ENCODE measurements around the gene NLRP13. TPM values are rescaled to one million over a fixed set of nuclear protein-coding genes. Genes with fewer than 3 reads are reported as not detected.

The NLRP13 gene
- total RNA-seq, 1 donor from 2014 or later: not detected

- H3K4me3 ChIP-seq: no peak overlapping the region
- no peaks in the 10 kb centered on the region for H3K27me3 ChIP-seq
- no peaks in the 10 kb centered on the region for H3K4me1 ChIP-seq
- H3K9me3 ChIP-seq: no peaks in the 10 kb centered on the region
- ATAC-seq (no peak), DNase-seq (no peak)
- no peaks in the 10 kb centered on the region for H3K36me3 ChIP-seq
- intact Hi-C loops (cut with DNase I): no loop called here
- TF ChIP-seq CTCF (IDR thresholded peaks at IDR 0.05): no peak
- H3K27ac ChIP-seq: no peak overlapping the region
These were observed 65.0 kb downstream of the NLRP13 start for GRCh38 chr19:55867101-55867500.

GRCh38 chr19:55866521-55866920 lies 65.6 kb downstream of the NLRP13 start:
- no peaks in the 10 kb centered on the region for H3K4me1 ChIP-seq
- no peak overlapping the region for H3K4me3 ChIP-seq
- H3K27me3 ChIP-seq: no peaks in the 10 kb centered on the region
- no peak for ATAC-seq
- intact Hi-C loops (cut with DNase I): no loop called here
- TF ChIP-seq CTCF (IDR thresholded peaks at IDR 0.05): no peak
- H3K9me3 ChIP-seq: no peaks in the 10 kb centered on the region
- no peak for DNase-seq
- no peak overlapping the region for H3K27ac ChIP-seq
- H3K36me3 ChIP-seq: no peaks in the 10 kb centered on the region

- intact Hi-C loops (cut with DNase I): no loop called here
- ATAC-seq: no peak
These were observed 73.2 kb downstream of the NLRP13 start for GRCh38 chr19:55858969-55859368.

GRCh38 chr19:55858401-55858800 lies 73.7 kb downstream of the NLRP13 start:
- Histone ChIP-seq H3K27ac (no peak overlapping the region), H3K27me3 (no peaks in the 10 kb centered on the region), H3K4me3 (no peak overlapping the region), H3K4me1 (no peaks in the 10 kb centered on the region), H3K36me3 (no peaks in the 10 kb centered on the region), H3K9me3 (no peaks in the 10 kb centered on the region)
- DNase-seq (no peak), ATAC-seq (no peak)
- intact Hi-C loops (cut with DNase I): no loop called here
- TF ChIP-seq CTCF (IDR thresholded peaks at IDR 0.05): no peak

More at GRCh38 chr19:55858969-55859368, 73.2 kb downstream of the NLRP13 start:
- no peak overlapping the region for H3K27ac ChIP-seq
- H3K4me1 ChIP-seq: no peaks in the 10 kb centered on the region
- no peaks in the 10 kb centered on the region for H3K9me3 ChIP-seq
- H3K4me3 ChIP-seq: no peak overlapping the region
- H3K36me3 ChIP-seq: no peaks in the 10 kb centered on the region
- no peak for TF ChIP-seq CTCF (IDR thresholded peaks at IDR 0.05)
- no peak for DNase-seq
- no peaks in the 10 kb centered on the region for H3K27me3 ChIP-seq

- intact Hi-C loops (cut with DNase I): no loop called here
- TF ChIP-seq CTCF (IDR thresholded peaks at IDR 0.05): no peak
- no peaks in the 10 kb centered on the region for H3K36me3 ChIP-seq
- no peaks in the 10 kb centered on the region for H3K27me3 ChIP-seq
- H3K9me3 ChIP-seq: no peaks in the 10 kb centered on the region
- DNase-seq (no peak), ATAC-seq (no peak)
- no peak overlapping the region for H3K27ac ChIP-seq
- H3K4me3 ChIP-seq: no peak overlapping the region
- no peaks in the 10 kb centered on the region for H3K4me1 ChIP-seq
These were observed 74.2 kb downstream of the NLRP13 start for GRCh38 chr19:55857974-55858373.

- DNase-seq: no peak
- TF ChIP-seq CTCF (IDR thresholded peaks at IDR 0.05): no peak
- intact Hi-C loops (cut with DNase I): no loop called here
These were observed 75.0 kb downstream of the NLRP13 start for GRCh38 chr19:55857149-55857548.

More at GRCh38 chr19:55857149-55857548, 75.0 kb downstream of the NLRP13 start:
- Histone ChIP-seq H3K27me3 (no peaks in the 10 kb centered on the region), H3K27ac (no peak overlapping the region), H3K9me3 (no peaks in the 10 kb centered on the region), H3K4me3 (no peak overlapping the region), H3K4me1 (no peaks in the 10 kb centered on the region), H3K36me3 (no peaks in the 10 kb centered on the region)
- no peak for ATAC-seq
